HUDEP-2 (cell line): ENCODE measurements around the gene SYDE1.

Experiments
- DNase-seq, 76 experiments: peaks; one replicate each; lab custom pipeline; 2025; ENCODE audit not compliant: unreplicated experiment in 76 of 76; lab: John Stamatoyannopoulos, UW

SYDE1 gene

GRCh38 chr19:15108145-15108844, 1.1 kb downstream of the SYDE1 start:
- DNase-seq, result no peak

GRCh38 chr19:15108845-15109767, 1.9 kb downstream of the SYDE1 start:
- no peak for DNase-seq

- no peak for DNase-seq
Measured at GRCh38 chr19:15109768-15110417, 2.7 kb downstream of the SYDE1 start.

GRCh38 chr19:15110418-15110815, 3.2 kb downstream of the SYDE1 start:
- no peak for DNase-seq

GRCh38 chr19:15111758-15112157, 4.6 kb downstream of the SYDE1 start:
- DNase-seq, result no peak

- no peak for DNase-seq
Measured at GRCh38 chr19:15112385-15112784, 5.2 kb downstream of the SYDE1 start.

GRCh38 chr19:15113245-15114152, 6.3 kb downstream of the SYDE1 start:
- no peak for DNase-seq

- DNase-seq, result no peak
Measured at GRCh38 chr19:15114153-15114540, 6.9 kb downstream of the SYDE1 start.

GRCh38 chr19:15115080-15115479, 7.9 kb downstream of the SYDE1 start:
- no peak for DNase-seq

GRCh38 chr19:15115762-15116615, 8.8 kb downstream of the SYDE1 start:
- no peak for DNase-seq

- no peak for DNase-seq
Measured at GRCh38 chr19:15116856-15117255, 9.7 kb downstream of the SYDE1 start.

- no peak for DNase-seq
Measured at GRCh38 chr19:15118248-15118647, 11.0 kb downstream of the SYDE1 start.

GRCh38 chr19:15118789-15119494, 11.7 kb downstream of the SYDE1 start:
- no peak for DNase-seq

- DNase-seq, result no peak
Measured at GRCh38 chr19:15120135-15121026, 13.2 kb downstream of the SYDE1 start.

GRCh38 chr19:15122331-15123030, 15.3 kb downstream of the SYDE1 start:
- DNase-seq, result no peak

- DNase-seq, result no peak
Measured at GRCh38 chr19:15123031-15123890, 16.1 kb downstream of the SYDE1 start.
